Right lobe of liver (tissue), 4 donors: Measurements from ENCODE around the gene ARL1.

ENCODE experiments used
- POLR2A ChIP-seq: fragments of 450-650 bp; IDR thresholded peaks from one replicate; pipeline ENCODE4 v1.6.1; 2017; ENCODE audit warnings: antibody characterized with exemption, mild to moderate bottlenecking
- TF ChIP-seq, protein P1 (sequence below), 4 donors: fragments of 200-600 bp in 3 of 4; fragments of 450-650 bp in 1 of 4; IDR thresholded peaks; one replicate each; pipeline versions ENCODE4 v1.5.1 to v1.8.0; 2016 to 2022; ENCODE audit warnings: antibody characterized with exemption in 4 of 4, mild to moderate bottlenecking in 2 of 4
- donor health status: DM: no; HTN: no; CAD: no.
- donor health status: DM: no; HTN: no; CAD: no.
- donor health status: DM: no; HTN: yes; CAD: no.

DNA sequence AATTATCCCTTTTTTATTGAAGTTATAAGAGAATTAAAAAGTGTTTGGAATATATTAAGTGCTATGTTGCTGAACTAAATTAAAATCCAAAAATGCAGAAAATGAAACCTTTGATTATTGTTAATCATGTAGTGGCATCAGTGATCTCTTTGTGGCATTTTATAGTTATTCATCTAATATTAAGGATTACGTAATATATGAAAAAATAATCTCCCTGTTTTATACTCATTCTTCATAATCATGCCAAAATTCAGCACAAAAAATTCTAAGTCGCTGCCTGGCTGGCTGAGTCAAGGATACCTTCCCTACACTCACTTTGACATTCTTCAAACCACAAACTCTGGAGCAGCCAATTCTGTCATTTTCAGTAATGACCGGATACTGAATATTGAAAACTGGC is 63.7 kb downstream of the ARL1 start:
- TF ChIP-seq, protein P1, sequence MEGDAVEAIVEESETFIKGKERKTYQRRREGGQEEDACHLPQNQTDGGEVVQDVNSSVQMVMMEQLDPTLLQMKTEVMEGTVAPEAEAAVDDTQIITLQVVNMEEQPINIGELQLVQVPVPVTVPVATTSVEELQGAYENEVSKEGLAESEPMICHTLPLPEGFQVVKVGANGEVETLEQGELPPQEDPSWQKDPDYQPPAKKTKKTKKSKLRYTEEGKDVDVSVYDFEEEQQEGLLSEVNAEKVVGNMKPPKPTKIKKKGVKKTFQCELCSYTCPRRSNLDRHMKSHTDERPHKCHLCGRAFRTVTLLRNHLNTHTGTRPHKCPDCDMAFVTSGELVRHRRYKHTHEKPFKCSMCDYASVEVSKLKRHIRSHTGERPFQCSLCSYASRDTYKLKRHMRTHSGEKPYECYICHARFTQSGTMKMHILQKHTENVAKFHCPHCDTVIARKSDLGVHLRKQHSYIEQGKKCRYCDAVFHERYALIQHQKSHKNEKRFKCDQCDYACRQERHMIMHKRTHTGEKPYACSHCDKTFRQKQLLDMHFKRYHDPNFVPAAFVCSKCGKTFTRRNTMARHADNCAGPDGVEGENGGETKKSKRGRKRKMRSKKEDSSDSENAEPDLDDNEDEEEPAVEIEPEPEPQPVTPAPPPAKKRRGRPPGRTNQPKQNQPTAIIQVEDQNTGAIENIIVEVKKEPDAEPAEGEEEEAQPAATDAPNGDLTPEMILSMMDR (IDR thresholded peaks at IDR 0.05) = no peak
- no peak for TF ChIP-seq POLR2A
